GM12878 (cell line): ENCODE results near the gene PPP1R9B. TPM values are rescaled to one million over a fixed set of nuclear protein-coding genes. Genes with fewer than 3 reads are reported as not detected.

Experiments
- ATAC-seq: fragments of 200-7000 bp; cut with Tn5 transposase; 3 replicates; pipeline ENCODE4 v1.9.1; 2020; ENCODE audit warnings: mild to moderate bottlenecking, moderate library complexity
- BruUV-seq: library from RNA; stranded (reverse); fragments of 400-500 nt; replicated peaks from 2 replicates; lab custom pipeline; 2021; lab: Mats Ljungman, UMichigan
- CTCF ChIA-PET: fragments of 300-600 bp; sonication (Branson Sonifier 250); formaldehyde crosslinking; extraction: SDS; loops from one replicate; lab custom pipeline; 2021; ENCODE audit warnings: inconsistent platforms; lab: Yijun Ruan, JAX
- POLR2A ChIA-PET: fragments of 350-600 bp; formaldehyde crosslinking; extraction: SDS; loops from one replicate; lab custom pipeline; 2021; ENCODE audit warnings: inconsistent platforms; lab: Charles Lee
- RAD21 ChIA-PET: fragments of 300-600 bp; sonication (Branson Sonifier 250); formaldehyde crosslinking; loops from one replicate; lab custom pipeline; 2023; ENCODE audit warnings: antibody characterized with exemption; ENCODE audit not compliant: unreplicated experiment; lab: Charles Lee
- SMC1A ChIA-PET: fragments of 300-600 bp; sonication (Branson Sonifier 250); formaldehyde crosslinking; loops from one replicate; lab custom pipeline; 2023; ENCODE audit not compliant: unreplicated experiment, uncharacterized antibody; lab: Charles Lee
- DNase-seq: peaks from one replicate; pipeline ENCODE4 v3.0.0-alpha.2; 2011; ENCODE audit warnings: low read depth, low spot score
- FAIRE-seq: peaks from 3 replicates; lab custom pipeline; 2011; peaks lifted over from hg19 to GRCh38; lab: Jason Lieb, UNC
- H2AFZ ChIP-seq: 2 replicates; pipeline ENCODE4 v1.6.0; 2011; ENCODE audit warnings: low read depth, low read length, control low read depth; ENCODE audit not compliant: control insufficient read depth
- H3K27ac ChIP-seq: 2 replicates; pipeline ENCODE4 v1.5.1; 2011; ENCODE audit warnings: control low read depth; ENCODE audit not compliant: control insufficient read depth, insufficient read depth
- H3K27me3 ChIP-seq, 2 experiments: replicated peaks in 1 of 2; 2 replicates each; pipeline versions ENCODE4 v1.6.0 to v1.6.1; 2011; ENCODE audit warnings: low read length in 1 of 2; ENCODE audit not compliant: control insufficient read depth in 2 of 2, insufficient read depth in 2 of 2
- H3K36me3 ChIP-seq, 2 experiments: 2 replicates each; pipeline ENCODE4 v1.5.1; 2011; ENCODE audit warnings: low read length in 1 of 2; ENCODE audit not compliant: control insufficient read depth in 2 of 2, insufficient read depth in 2 of 2
- H3K4me1 ChIP-seq: 2 replicates; pipeline ENCODE4 v1.6.1; 2011; ENCODE audit warnings: mild to moderate bottlenecking, low read length, moderate library complexity, mixed read lengths; ENCODE audit not compliant: control insufficient read depth, insufficient read depth
- H3K4me2 ChIP-seq: 2 replicates; pipeline ENCODE4 v1.6.0; 2011; ENCODE audit warnings: control low read depth; ENCODE audit not compliant: control insufficient read depth, insufficient read depth
- H3K4me3 ChIP-seq: fragments of 200-600 bp; sonication (generic); 2 replicates; pipeline ENCODE4 v1.5.1; 2016
- H3K79me2 ChIP-seq: 2 replicates; pipeline ENCODE4 v1.6.0; 2011; ENCODE audit warnings: low read length; ENCODE audit not compliant: control insufficient read depth, insufficient read depth
- H3K9ac ChIP-seq: 2 replicates; pipeline ENCODE4 v1.8.0; 2011; ENCODE audit warnings: low read length, control low read depth, mixed read lengths; ENCODE audit not compliant: control insufficient read depth, insufficient read depth
- H3K9me3 ChIP-seq: replicated peaks from 3 replicates; pipeline ENCODE4 v1.5.1; 2011; ENCODE audit warnings: mild to moderate bottlenecking, low read length; ENCODE audit not compliant: control insufficient read depth, insufficient read depth
- H4K20me1 ChIP-seq: 2 replicates; pipeline ENCODE4 v1.6.0; 2011; ENCODE audit not compliant: control insufficient read depth, insufficient read depth
- ASH2L ChIP-seq: fragments of 300-600, 200-600 bp; sonication (generic); IDR thresholded peaks from 2 replicates; pipeline ENCODE4 v1.6.1; 2017; ENCODE audit warnings: low read depth, mild to moderate bottlenecking, borderline replicate concordance
- CBX3 ChIP-seq: fragments of 200-600 bp; sonication (generic); IDR thresholded peaks from 2 replicates; pipeline ENCODE4 v1.6.1; 2016; ENCODE audit warnings: low read depth, borderline replicate concordance
- CHD2 ChIP-seq: IDR thresholded peaks from 2 replicates; pipeline ENCODE4 v1.6.1; 2011; ENCODE audit warnings: low read depth, low read length, improper control_type of control experiment, borderline replicate concordance
- E2F4 ChIP-seq: IDR thresholded peaks from 2 replicates; pipeline ENCODE4 v1.6.1; 2012; ENCODE audit warnings: low read depth, low read length, improper control_type of control experiment
- EP300 ChIP-seq, 2 experiments: fragments of 150-350 bp in 1 of 2; IDR thresholded peaks; 2 replicates each; pipeline ENCODE4 v1.6.1; 2011 to 2012; ENCODE audit warnings: low read depth in 2 of 2, low read length in 2 of 2, borderline replicate concordance in 1 of 2, improper control_type of control experiment in 1 of 2, inconsistent platforms in 1 of 2; ENCODE audit not compliant: control insufficient read depth in 1 of 2
- FOXK2 ChIP-seq: fragments of 450-650 bp; IDR thresholded peaks from 2 replicates; pipeline ENCODE4 v1.6.1; 2017; ENCODE audit warnings: mild to moderate bottlenecking, moderate library complexity
- MLLT1 ChIP-seq: fragments of 450-650 bp; IDR thresholded peaks from 2 replicates; pipeline ENCODE4 v1.6.1; 2016; ENCODE audit warnings: mild to moderate bottlenecking
- MTA3 ChIP-seq: IDR thresholded peaks from 2 replicates; pipeline ENCODE4 v1.6.1; 2012; ENCODE audit warnings: low read length, inconsistent platforms, borderline replicate concordance
- MXI1 ChIP-seq: fragments of 150-350 bp; IDR thresholded peaks from 2 replicates; pipeline ENCODE4 v1.6.1; 2011; ENCODE audit warnings: low read depth, mild to moderate bottlenecking, inconsistent platforms, low read length, improper control_type of control experiment
- NFXL1 ChIP-seq: fragments of 450-650 bp; IDR thresholded peaks from 2 replicates; pipeline ENCODE4 v1.6.1; 2017; ENCODE audit warnings: antibody characterized with exemption, mild to moderate bottlenecking, borderline replicate concordance
- NR2F1 ChIP-seq: fragments of 450-650 bp; conservative IDR thresholded peaks from 2 replicates; pipeline ENCODE4 v1.6.1; 2017; ENCODE audit warnings: mild to moderate bottlenecking
- SUPT20H ChIP-seq: IDR thresholded peaks from 2 replicates; pipeline ENCODE4 v1.6.1; 2011; ENCODE audit warnings: low read depth, mild to moderate bottlenecking, low read length, moderate library complexity, borderline replicate concordance; ENCODE audit not compliant: control insufficient read depth
- TCF12 ChIP-seq: IDR thresholded peaks from 2 replicates; pipeline ENCODE4 v1.6.1; 2011; ENCODE audit warnings: low read depth, mild to moderate bottlenecking, low read length
- WRNIP1 ChIP-seq: IDR thresholded peaks from 2 replicates; pipeline ENCODE4 v1.6.1; 2011; ENCODE audit warnings: low read depth, low read length, improper control_type of control experiment, borderline replicate concordance
- ZZZ3 ChIP-seq: IDR thresholded peaks from 2 replicates; pipeline ENCODE4 v1.6.1; 2011; ENCODE audit warnings: low read depth; ENCODE audit not compliant: control insufficient read depth, insufficient read length
- WGBS: methylation state at CpG from one replicate; pipeline ENCODE4 v1.1.6; 2016; ENCODE audit warnings: low lambda C conversion rate; ENCODE audit not compliant: insufficient replicate concordance, insufficient coverage; ENCODE audit errors: missing lambda C conversion rate; 5-methylcytosine and 5-hydroxymethylcytosine counted together
- in situ Hi-C: fragments of 300-500 bp; cut with MboI; formaldehyde crosslinking; loops from 9 replicates; pipeline ENCODE4 v1.14.3; 2018; ENCODE audit warnings: mixed read lengths
- intact Hi-C: fragments of 100-400 bp; cut with micrococcal nuclease; formaldehyde crosslinking; loops from one replicate; pipeline ENCODE4 v1.14.2; 2022; ENCODE audit not compliant: unreplicated experiment
- polyA plus RNA-seq, 11 experiments: library from polyadenylated mRNA; depleted of rRNA in 4 of 11; unstranded in 6 of 11; stranded (reverse) in 5 of 11; fragments of >200 nt; fragmentation: Nextera tagmentation in 4 of 11; fragmentation: Illumina TruSeq in 1 of 11; extraction: Ambion mirVana in 4 of 11; extraction: Trizol in 1 of 11; gene quantifications; 1 replicate in 1 of 11; 2 replicates in 10 of 11; pipeline versions ENCODE4 v1.2.1 to v1.2.3, GENCODE V29; 2011 to 2016; ENCODE audit warnings: inconsistent platforms in 2 of 11, missing spikeins in 2 of 11, low read depth in 1 of 11
- total RNA-seq, 4 experiments: library from RNA; depleted of rRNA in 3 of 4; stranded (reverse); fragments of >200 nt in 3 of 4; fragmentation: Illumina TruSeq in 1 of 4; extraction: Trizol in 1 of 4; gene quantifications; 2 replicates each; pipeline versions ENCODE4 v1.2.1 to v1.2.3, GENCODE V29; 2013 to 2021

The PPP1R9B gene
- total and polyA plus RNA-seq, 10 of the 15 experiments (the other 5 are each of a cell fraction or from before 2014, with no cell fraction given) = 0.20 to 107 (median 37.5) TPM

GRCh38 chr17:50174444-50174843, 24.0 kb upstream of the PPP1R9B start:
- DNase-seq (no peak), FAIRE-seq (peak; percentile 38), ATAC-seq (no peak)
- H3K9ac ChIP-seq = no peak overlapping the region
- in situ Hi-C loops (no loop called here), intact Hi-C loops (no loop called here)
- ChIA-PET CTCF (interaction anchor here (1.3 to 17.0 kb wide), 4 partner anchors 13 to 100 kb away, joined by 3 to 514 read pairs (median 12); partner anchors contain the start of gene TMEM92), SMC1A (interaction anchor here (0.9 to 2.1 kb wide), 2 partner anchors 13 to 41 kb away, joined by 3 to 5 read pairs; no protein-coding TSS in a partner anchor), POLR2A (interaction anchor here (1.5 kb wide), 1 partner anchor 18 kb away, joined by 4 read pairs; no protein-coding TSS in a partner anchor), RAD21 (interaction anchor here (1.0 to 1.9 kb wide), 2 partner anchors 22 to 26 kb away, joined by 4 to 8 read pairs; no protein-coding TSS in a partner anchor)
- no peaks in the 10 kb centered on the region for H3K27me3 ChIP-seq
- H4K20me1 ChIP-seq = no peaks in the 10 kb centered on the region
- H2AFZ ChIP-seq = no peak overlapping the region
- H3K27ac ChIP-seq = no peak overlapping the region
- H3K4me3 ChIP-seq = no peak overlapping the region
- H3K4me1 ChIP-seq = peaks cover 18% of the 10 kb centered on the region
- no peaks in the 10 kb centered on the region for H3K36me3 ChIP-seq
- no TSS peak for BruUV-seq
- no peak overlapping the region for H3K4me2 ChIP-seq
- no peaks in the 10 kb centered on the region for H3K79me2 ChIP-seq
- 64% methylated on average over 6 of the region's 6 CpGs for WGBS
- no peak for TF ChIP-seq EP300 (IDR thresholded peaks at IDR 0.05; ENCODE audit: borderline replicate concordance in 1 of 2, control insufficient read depth in 1 of 2, low read depth in 2 of 2, low read length in 2 of 2)
- TF ChIP-seq ZZZ3 = no peak
- no peak for TF ChIP-seq MLLT1
- TF ChIP-seq FOXK2 = no peak
- no peak for TF ChIP-seq MTA3
- no peak for TF ChIP-seq MXI1
- no peak for TF ChIP-seq NFXL1
- no peak for TF ChIP-seq ASH2L
- no peak for TF ChIP-seq TCF12
- TF ChIP-seq E2F4 = no peak
- TF ChIP-seq NR2F1 = no peak
- TF ChIP-seq WRNIP1 = no peak
- no peak for TF ChIP-seq CHD2
- no peak for TF ChIP-seq CBX3
- TF ChIP-seq SUPT20H = no peak
- no peaks in the 10 kb centered on the region for H3K9me3 ChIP-seq
